ENCODE results near the gene C14orf93.

Gene C14orf93

GRCh38 chr14:23045419-23046357 is 35.7 kb upstream of the C14orf93 start:
- no peak for DNase-seq (ENCODE audit: low spot score)

- DNase-seq (ENCODE audit: low spot score): no peak
These were observed 34.9 kb upstream of the C14orf93 start for GRCh38 chr14:23044840-23045239.

GRCh38 chr14:23043754-23044153 is 33.8 kb upstream of the C14orf93 start:
- no peak for DNase-seq (ENCODE audit: low spot score)

- DNase-seq (ENCODE audit: low spot score): no peak
These were observed 33.2 kb upstream of the C14orf93 start for GRCh38 chr14:23043145-23043544.

GRCh38 chr14:23042162-23042965 is 32.4 kb upstream of the C14orf93 start, which contains the start of gene PSMB11:
Gene PSMB11 (plus strand): TSS chr14:23042212. CDS start chr14:23042226, 14 bp downstream.
- DNase-seq (ENCODE audit: low spot score): no peak

- DNase-seq (ENCODE audit: low spot score): no peak
These were observed 31.8 kb upstream of the C14orf93 start for GRCh38 chr14:23041729-23042128.

- DNase-seq (ENCODE audit: low spot score): no peak
These were observed 30.2 kb upstream of the C14orf93 start for GRCh38 chr14:23040100-23040499.

DNA sequence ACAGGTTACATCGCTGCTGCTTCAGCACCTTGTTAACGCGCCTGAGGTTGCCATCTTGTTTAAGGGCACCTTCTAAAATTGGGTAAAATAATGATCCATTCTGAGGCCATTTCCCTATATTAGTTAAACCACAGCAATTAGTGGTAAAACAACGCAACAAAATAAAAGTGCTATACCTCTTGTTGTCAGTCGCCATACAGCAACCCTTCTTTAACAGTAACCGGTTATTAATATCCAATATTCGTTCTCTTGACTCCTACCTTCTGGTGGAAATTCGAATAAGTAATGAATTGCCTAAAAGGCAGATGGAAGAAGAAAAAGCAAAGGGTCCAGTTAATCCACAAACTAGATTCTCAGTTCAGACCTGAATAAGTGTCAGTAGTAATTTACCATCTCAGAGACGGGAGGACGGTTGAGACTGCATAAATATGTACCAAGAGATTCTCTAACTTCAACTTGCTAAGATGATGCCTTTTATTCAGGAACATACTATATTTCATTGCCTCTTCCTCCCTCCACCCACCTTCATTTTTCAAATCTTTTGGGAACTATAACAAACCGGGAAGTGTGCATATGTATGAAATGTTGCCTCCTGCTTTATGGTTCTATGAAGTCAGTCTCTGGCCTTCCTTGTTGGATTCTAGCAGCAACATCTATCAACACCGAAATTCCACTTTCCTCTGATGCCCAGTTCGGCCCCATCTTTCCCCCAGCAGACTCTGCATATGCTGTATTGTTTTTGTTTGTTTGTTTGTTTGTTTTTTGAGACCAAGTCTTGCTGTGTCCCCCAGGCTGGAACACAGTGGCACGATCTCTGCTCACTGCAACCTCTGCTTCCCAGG is 25.6 kb upstream of the C14orf93 start:
- DNase-seq (ENCODE audit: low spot score): no peak

DNA sequence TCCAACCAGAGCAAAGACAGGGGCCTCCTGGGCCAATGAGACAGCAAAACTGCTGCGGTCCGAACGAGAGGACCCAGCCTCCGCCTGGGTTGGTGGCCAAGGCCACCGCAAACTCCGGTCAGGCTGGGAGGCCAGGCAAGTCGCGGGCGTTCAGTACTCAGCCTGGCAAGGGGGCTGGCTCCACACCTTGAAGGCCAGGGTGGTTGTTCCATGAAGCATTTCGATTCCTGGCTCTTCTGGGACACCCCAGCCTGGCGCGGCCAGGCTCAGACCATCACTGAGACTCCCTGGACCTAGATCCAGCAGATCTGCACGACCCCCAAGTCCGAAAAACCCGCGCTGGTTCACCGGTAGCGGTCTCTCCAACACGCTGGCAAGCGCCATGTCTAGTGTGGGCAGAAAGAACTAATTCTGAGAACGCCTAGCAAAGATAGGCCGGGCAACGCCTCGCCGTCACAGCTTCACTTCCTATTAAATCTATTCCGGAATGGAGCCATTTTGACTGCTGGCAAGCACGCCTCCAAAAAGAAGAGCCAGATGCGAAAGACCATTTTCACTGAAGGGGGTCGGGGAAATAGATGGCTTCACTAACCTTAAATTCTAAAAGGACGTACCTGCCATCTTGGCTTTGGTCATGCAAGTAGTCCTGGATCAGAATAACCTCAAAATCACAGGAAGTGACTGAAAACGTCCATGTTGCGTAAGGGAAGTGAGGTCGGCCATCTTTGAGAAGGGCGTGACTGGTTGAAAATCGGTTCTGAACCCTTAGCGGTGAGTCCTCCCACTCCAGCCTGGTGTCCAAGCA is 24.8 kb upstream of the C14orf93 start, which contains the start of gene PSMB5:
TSS of gene PSMB5 (minus strand) at position 403 of the 805 bp plus-strand sequence. CDS start at position 384, 19 bp downstream.
- DNase-seq (ENCODE audit: low spot score): peak; percentile 98

- DNase-seq (ENCODE audit: low spot score): no peak
These were observed 24.0 kb upstream of the C14orf93 start for GRCh38 chr14:23033801-23034497.

DNA sequence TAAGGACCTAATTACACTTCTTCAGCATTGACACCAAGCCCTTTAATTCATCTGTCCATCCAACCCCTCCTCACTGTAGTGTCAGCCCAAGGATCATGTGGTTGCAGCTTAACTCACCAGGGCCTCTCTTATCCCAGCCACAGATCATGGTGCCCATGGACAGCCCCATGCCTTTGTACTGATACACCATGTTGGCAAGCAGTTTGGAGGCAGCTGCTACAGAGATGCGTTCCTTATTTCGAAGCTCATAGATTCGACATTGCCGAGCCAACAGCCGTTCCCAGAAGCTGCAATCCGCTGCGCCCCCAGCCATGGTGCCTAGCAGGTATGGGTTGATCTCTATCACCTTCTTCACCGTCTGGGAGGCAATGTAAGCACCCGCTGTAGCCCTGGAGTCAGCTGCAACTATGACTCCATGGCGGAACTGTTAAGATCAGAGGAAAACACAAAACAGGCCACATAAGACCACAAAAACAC is 23.3 kb upstream of the C14orf93 start:
- no peak for DNase-seq (ENCODE audit: low spot score)

DNA sequence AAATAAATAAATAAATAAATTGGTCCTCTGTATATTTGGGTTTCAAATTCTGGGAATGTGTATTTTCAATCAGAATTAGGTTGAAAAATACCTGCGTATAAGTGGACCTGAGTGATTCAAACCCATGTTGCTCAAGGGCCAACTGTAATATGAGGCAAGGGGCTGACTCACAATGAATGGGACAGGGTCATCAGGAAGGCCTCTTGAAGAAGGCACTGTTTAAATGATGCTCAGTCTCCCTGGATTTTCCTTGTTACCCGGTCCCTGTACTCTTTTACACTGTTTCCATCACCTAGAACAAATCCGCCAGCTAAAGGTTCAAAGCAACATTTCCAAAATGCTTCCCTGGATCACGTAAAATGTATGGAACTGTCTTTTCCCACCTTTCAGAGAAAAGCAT is 21.0 kb upstream of the C14orf93 start:
- no peak for DNase-seq (ENCODE audit: low spot score)

GRCh38 chr14:23028799-23029198 is 18.9 kb upstream of the C14orf93 start:
- no peak for DNase-seq (ENCODE audit: low spot score)

DNA sequence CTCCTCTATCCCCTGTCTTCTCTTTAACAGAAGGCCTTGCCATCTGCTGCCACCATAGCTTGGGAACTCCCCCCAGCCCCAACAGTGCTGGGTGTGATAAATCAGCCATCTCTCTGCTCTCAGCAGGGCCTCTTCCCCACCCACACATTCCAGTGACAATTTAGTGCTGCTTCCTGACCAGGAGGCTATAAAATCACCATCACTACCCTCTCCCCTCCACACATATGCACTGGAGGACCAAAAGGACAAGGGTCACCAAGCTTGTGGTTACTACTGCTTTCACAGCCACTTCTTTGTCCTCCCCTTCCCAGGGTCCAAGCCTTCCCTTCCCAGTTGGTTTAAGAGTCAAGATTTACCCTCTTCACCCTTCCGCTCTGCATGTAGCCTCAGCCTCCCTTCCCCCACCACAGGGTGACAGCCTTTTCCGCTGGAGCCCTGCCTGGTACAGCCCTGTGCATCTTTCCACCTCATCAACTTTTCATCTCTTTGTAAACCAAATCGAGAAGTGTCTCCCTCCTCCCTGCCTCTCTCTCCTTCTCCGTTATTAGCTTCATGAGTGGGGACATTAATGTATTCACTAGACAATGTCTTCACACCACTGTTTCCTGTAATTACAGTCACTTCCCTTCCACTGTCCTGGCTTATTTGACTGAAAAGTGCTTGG is 15.3 kb upstream of the C14orf93 start:
- DNase-seq (ENCODE audit: low spot score): no peak

DNA sequence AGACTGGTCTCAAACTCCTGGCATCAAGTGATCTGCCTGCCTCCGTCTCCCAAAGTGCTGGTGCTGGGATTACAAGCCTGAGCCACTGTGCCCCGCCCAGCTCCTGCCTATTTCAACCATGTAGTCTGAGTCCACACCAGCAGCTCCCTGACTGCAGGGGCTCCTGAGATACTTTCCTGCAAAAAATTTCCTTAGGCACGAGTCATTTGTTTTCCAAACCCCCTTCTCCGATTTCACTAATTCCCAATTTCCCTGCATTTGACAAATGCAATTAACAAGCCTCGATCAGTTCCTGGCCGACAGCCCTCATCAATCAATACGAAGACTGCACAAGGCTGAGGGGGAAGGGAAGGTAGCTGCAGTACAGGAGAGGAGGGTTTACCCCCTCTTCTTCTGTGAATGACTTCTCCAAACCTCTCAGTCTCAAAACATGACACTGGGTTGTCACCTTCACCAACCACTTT is 14.7 kb upstream of the C14orf93 start:
- DNase-seq (ENCODE audit: low spot score): no peak

DNA sequence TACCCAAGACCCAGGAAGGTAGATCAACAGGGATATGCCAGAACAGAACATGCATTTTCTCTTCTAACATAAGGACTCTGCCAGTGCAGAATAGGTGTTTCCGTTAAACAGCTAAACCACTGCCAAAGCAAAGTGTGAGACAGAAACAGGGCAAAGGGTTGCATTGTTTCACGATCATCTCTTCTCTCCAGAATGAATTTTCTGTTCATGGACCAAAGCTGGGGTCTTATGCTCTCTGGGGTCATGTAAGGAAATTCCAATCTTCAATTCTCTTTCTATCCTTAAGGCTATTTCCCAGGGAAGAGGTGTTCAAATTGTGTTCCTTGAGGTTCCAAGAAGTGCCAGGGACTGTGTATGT is 13.8 kb upstream of the C14orf93 start:
- no peak for DNase-seq (ENCODE audit: low spot score)

- no peak for DNase-seq (ENCODE audit: low spot score)
These were observed 13.3 kb upstream of the C14orf93 start for GRCh38 chr14:23023022-23023794.

DNA sequence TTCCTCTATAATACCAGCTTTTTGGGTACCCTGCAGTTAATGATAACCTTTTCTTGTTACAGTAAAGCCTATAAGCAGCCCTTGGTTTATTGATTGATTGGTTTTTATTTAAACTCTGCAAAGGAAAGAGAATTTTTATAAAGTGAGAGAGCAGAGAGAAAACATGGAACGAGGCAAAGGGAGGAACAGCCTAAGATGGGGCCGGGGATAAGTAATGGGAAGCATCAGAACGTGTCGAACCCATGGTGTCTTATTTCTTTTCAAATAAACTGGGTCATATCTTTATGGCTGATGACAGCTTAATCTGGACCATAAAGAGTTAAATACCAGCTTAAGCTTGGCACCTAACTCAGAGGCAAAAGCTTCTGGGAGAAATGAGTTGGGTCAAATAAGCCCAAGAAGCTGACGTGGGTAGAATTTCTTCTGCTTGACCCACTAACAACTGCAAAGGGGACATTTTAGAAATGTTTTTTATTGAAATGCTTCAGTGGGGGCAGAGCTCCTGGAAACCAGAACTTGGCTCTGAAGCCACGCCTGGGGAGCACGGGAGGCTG is 12.0 kb upstream of the C14orf93 start:
- DNase-seq (ENCODE audit: low spot score): no peak

DNA sequence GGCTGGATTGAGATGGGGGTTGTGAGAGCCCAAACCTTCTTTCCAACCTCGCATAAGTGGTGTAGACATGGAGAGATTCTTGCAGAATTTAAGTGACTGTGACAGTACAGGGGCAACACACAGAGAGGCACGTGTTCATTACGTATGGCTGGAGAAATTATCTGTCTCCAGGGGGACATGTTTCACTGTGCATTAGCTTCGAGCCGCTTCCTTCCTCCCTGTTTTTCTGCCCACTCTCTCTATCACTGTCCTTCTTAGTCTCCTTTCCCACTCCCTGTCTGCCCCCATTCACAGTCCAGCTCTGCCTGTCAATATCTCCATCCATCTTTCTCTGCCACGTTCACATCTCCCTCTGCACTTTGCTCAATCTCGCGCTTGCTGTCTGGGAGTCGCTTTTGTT is 11.5 kb upstream of the C14orf93 start:
- no peak for DNase-seq (ENCODE audit: low spot score)
